NCI-H1930 (cell line): ENCODE measurements around the gene PLA2G4F.

Experiments used
- DNase-seq, 2 experiments: peaks; one replicate each; lab custom pipeline; 2025; lab: John Stamatoyannopoulos, UW

PLA2G4F gene, protein sequence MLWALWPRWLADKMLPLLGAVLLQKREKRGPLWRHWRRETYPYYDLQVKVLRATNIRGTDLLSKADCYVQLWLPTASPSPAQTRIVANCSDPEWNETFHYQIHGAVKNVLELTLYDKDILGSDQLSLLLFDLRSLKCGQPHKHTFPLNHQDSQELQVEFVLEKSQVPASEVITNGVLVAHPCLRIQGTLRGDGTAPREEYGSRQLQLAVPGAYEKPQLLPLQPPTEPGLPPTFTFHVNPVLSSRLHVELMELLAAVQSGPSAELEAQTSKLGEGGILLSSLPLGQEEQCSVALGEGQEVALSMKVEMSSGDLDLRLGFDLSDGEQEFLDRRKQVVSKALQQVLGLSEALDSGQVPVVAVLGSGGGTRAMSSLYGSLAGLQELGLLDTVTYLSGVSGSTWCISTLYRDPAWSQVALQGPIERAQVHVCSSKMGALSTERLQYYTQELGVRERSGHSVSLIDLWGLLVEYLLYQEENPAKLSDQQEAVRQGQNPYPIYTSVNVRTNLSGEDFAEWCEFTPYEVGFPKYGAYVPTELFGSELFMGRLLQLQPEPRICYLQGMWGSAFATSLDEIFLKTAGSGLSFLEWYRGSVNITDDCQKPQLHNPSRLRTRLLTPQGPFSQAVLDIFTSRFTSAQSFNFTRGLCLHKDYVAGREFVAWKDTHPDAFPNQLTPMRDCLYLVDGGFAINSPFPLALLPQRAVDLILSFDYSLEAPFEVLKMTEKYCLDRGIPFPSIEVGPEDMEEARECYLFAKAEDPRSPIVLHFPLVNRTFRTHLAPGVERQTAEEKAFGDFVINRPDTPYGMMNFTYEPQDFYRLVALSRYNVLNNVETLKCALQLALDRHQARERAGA

DNA sequence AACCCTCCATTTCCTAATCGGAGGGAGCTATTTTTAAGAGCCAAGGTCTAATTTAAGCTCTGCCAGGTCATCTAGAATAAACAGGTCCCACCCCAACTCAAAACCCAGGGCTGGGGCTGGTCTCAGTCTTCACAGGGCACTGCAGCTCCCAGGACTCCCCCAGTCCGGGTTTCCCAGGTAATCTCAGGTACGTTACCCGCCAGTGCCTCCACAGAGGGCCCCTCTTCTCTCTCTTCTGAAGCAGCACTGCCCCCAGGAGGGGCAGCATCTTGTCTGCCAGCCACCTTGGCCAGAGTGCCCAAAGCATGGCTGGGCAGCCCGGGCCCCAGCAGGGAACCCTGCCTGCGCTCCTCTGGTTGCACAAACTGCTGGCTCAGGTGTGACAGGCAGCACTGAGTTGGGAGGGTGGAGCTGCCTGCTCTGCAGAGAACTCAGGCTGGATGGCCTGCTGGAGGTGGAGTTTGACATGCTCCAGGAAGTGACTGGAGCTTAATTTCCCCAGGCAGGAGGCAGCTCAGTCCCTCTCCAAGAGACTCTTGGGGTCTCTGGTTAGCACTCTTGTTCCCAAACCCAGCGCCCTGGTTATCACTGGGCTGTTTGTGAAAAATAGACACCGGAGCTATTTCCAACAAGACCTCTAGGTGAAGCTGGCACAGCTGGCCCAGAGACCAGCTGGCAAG is at the start of gene PLA2G4F:
TSS of gene PLA2G4F (minus strand) at position 394 of the 680 bp plus-strand sequence. CDS start at position 307, 87 bp downstream.
- DNase-seq, result no peak

DNA sequence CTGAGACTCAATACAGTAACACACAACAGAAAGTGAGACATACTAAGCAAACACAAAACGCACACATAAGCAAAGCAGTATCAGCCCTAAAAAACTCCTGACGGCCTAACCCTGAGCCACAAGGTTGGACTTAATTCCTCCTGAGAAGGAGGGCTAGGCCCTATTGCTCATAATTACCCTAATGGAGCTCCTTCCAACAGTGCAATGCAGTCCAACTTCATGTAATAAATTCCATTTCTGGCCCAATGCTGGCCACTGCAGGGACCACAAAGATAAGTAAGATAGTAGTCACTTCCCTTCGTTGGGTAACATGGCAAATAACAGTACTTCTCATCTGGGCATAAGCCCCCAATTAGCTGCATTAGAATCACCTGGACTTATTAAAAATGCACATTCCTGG is 47.5 kb upstream of the PLA2G4F start:
- no peak for DNase-seq

DNA sequence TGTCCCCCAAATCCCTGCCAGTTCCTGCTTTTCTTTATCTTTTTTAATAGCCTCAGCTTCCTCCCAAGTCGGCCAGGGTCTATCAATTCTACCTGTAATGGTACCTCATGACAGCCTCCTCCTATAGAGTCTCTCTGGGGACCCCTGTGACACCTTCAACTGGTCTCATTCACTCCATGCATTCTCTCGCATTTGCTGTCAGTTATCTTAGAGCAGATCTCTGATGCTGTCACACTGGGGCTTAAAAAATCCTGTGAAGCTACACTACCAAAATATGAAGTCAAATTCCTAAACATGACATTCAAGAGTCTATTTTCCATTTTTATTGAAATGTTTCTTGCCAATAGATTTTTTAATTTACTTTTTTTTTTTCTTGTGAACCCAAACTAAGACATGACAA is 46.2 kb upstream of the PLA2G4F start:
- no peak for DNase-seq

DNA sequence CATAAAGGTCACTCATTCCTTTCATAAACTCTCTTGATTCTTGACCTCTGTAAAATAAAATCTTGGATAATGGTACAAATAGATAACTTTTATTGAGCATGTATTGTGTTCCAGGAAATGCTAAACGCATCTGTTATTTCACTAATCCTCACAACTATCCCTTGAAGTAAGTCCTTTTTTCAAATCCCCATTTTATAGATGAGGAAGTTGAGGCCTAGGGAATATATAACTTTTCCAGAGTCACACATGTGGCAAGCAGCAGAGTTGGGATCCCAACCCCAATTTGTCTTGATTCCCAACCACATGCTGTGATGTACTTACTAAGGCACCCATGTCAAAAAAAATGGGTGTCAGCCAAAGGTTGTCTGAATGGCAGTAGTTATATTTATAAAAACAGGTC is 45.4 kb upstream of the PLA2G4F start:
- DNase-seq, result no peak

DNA sequence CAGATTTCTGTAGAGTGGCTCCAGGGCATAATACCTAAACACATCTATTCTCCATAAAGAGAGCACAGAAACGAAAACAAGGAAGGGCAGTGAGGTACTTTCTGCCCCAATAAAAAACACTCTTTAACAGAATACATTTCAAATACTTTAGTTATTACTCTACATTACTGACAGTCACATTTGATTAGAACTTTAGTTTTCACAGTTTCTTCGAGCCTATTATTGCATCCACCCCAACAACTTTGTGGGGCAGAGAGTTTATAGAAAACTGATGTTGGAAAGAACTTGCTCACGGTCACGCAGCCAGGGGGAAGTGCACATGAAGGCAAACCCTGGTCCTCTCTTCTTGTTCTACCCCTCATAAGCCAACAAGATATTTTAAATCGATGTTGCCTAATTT is 42.7 kb upstream of the PLA2G4F start:
- DNase-seq, result no peak

DNA sequence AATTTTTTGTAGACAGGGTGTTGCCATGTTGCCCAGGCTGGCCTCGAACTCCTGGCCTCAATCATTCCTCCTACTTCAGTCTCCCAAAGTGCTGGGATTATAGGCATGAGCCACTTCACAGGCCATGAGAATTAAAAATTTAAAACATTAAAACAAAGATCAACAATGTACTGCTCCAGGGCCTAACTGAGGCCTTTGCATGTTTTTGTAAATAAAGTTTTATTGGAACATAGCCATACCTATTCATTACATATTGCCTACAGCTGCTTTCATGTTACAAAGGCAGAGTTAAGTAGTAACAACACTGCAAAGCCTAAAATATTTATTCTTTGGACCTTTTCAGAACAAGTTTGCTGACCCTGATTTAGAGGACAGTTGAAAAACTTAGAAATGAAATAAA is 42.1 kb upstream of the PLA2G4F start:
- DNase-seq, result no peak

DNA sequence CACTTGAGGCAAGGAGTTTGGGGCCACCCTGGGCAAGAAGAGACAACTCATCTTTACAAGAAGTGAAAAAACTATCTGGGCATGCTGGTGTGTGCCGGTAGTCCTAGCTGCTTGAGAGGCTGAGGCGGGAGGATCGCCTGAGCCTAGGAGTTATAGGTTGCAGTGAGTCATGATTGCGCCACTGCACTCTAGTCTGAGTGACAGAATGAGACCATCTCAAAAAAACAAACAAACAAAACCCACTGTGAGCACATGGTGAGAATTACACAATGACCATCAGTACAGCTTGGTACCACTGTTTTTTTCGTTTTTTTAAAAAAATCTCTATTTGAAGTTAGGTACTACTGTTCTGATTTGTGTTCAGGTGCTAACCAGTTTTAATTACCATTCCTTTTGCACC is 38.1 kb upstream of the PLA2G4F start:
- no peak for DNase-seq

DNA sequence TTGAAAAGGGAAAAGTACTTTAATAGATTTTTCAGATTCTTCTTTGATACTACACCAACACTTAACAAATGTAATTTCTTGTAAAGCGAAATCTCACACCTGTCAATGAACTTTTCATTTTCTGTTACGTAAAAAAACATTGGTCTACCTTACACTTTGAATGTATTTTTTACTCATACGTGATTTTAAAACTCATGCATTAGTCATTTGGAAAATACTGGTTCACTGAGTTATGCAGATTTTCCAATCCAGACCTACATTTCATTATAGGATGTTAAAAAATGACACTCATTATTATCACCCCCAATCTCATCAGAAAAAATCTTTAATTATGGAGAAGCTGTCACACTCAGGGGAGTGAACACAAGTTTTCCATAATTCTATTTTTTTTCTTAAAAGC is 36.9 kb upstream of the PLA2G4F start:
- DNase-seq, result no peak

DNA sequence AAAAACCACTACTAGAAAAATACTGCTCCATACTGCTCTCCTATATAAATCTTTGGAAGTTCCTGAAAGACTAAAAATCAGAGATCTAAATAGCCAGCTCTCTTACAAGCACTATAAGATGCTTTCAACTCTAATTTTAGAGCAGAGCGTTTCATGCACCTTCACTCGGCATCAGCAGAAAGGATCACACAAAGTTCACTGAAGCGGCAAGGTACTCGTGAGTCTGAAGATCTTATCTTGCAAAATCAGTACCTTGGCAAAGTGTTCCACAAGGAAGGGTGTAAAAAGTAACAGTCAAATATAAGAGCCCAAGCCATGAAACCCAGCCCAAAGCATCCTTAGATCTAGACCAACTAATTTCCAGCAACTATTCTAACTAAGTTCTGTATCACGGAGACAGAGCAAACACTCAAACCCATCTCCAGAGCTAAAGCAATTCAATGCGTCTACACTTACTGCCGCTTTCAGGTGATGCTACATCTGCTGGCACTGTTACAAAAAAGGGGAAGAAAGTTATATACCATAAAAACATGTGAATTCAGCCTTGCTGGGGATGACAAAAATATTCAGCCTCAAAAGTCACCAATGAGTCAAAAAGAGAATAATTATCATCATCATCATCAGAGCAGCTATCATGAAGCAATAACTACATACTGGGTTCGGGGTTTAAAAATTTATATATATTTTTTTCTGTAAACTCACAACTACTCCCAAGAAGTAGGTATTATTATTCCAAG is 35.3 kb upstream of the PLA2G4F start:
- no peak for DNase-seq

DNA sequence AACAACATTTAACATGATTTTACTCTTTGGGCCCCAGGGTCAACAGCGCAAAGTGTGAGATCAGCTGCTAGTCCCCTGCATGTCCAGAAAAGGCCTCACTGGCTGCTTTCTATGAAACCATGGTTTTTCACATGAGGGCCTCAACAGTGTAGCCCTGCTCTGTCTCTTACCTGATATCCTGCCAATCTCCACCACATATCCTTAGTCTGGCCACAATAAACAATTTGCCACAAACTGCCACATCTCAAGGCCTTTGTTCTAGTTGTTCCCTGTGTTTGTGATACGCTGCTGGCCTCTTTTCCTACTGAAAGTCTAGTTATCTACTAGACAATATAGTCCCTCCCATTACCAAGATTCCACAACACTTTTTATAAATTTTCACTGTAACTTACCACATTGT is 33.9 kb upstream of the PLA2G4F start:
- DNase-seq, result no peak

DNA sequence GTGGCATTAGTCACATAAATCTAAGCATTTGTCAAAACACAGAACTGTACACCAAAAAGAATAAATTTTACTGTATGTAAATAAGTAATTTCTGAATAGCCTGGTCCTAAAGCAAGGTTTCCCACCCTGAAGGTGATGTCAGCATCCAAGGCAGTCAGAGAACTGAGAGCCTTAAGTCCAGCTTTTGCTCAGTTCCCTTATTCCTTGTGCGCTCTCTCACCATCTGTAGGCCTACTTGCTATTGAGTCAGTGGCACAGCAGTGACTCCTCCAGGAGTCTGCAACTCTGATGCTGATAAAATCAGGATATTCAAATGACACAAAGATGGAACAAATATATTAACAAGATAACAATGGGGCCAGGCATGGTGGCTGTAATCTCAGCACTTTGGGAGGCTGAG is 29.4 kb upstream of the PLA2G4F start:
- no peak for DNase-seq

DNA sequence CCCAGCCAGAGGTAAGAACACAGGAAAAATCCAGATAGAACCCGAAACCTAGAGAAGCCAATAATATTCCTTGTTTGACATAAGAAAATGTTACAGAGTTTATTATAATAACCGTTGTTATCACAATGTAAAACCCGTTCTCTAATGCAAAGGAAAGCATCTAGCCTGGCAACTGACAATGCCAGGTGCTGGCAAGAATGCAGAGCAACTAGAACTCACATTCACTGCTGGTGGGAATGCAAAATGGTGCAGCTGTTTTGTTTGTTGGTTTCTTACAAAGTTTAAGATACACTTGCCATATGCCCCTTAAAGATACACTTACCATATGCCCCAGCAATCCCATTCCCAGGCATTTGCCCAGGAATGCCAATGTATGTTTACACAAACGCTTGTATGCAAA is 28.3 kb upstream of the PLA2G4F start:
- DNase-seq, result no peak

DNA sequence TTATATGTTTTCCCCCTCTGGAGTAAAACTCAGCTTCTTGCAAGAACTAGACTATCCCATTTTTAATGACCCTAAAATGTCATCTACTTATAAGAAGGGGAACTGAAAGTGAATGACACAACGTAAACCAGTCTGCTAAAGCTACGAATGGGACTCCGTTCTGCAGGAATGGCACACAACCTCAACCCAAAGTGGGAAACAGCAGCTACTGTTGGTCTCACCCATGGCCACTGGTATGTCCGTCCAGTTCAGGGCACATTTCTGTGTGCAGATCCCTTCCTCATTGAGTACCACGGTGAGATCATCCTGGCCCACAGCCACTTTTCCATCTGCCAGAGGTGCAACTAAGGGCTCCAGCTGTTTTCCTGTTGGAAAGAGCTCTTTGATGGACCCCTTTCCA is 27.9 kb upstream of the PLA2G4F start:
- no peak for DNase-seq

DNA sequence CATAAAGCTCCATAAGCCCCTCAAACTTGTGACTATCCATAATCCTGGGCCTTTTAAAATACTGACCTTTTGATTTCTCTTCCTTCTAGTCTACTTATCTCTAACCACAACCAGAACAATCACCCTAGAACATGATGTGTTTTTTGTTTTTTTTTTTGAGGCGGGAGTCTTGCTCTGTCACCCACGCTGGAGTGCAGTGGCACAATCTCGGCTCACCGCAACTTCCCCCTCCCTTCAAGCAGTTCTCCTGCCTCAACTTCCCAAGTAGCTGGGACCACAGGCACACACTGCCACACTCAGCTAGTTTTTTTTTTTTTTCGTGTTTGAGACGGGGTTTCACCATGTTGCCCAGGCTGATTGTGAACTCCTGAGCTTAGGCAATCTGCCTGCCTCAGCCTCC is 26.5 kb upstream of the PLA2G4F start:
- no peak for DNase-seq

DNA sequence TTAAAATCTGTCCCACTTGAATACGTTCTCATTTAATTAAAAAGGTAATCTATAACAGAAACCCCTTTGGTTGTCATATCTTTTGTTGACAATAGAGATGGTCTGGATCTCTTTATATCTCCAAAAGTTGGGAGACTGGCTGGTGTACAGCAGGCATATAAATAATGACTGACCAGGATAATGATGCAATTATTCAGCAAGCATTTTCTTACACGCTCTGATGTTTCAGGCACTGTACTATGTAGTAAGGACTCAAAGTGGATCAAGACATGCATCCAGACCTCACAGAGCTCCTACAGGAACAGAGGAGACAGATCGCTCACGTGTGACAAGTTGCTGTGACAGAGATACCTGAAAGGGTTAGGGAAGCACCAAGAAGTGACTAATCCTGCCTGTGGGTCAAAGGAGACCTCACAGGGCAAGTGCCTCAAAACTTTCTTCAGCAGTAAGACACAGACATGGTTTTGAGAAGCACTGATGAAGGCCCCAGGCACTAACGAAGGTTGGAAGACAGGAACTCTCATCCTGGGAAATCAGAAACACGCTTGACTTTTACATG is 26.0 kb upstream of the PLA2G4F start:
- DNase-seq, result no peak

DNA sequence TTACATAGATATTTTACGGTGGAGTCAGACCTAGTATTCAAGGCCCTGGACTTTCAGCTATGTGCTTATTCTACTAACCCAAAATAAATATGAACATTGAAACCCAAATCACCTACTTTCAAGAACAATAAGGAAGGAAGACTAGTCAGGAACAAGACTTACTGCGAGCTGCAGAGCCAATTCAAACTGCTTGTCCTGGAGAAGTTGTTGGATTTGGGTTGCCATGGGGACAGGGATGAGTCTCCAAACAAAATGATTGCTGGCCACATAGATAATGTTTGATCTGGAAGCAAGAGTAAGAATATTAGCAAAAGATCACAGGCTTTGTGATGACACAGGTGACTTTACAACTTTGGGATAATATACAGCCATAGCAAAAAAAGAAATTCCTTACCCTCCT is 21.6 kb upstream of the PLA2G4F start:
- DNase-seq, result no peak

DNA sequence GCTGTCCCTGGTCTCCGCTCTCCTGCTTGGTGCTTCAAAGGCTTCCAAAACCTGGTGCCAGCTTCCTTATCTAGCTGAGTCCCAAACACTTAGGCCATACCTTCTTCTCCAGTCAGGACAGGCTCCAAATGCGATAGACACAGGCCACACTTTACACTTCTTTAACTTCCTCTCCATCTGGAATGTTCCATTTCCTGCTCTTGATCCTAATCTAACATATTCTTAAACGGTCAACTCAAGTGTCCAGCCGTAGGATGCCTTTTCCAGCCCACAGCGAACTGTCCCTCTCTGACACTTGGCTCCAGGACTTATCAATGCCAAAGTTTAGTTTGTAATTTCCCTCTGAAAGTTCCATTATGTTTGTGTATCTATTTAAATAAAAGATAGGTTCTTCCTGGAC is 19.2 kb upstream of the PLA2G4F start:
- DNase-seq, result no peak

DNA sequence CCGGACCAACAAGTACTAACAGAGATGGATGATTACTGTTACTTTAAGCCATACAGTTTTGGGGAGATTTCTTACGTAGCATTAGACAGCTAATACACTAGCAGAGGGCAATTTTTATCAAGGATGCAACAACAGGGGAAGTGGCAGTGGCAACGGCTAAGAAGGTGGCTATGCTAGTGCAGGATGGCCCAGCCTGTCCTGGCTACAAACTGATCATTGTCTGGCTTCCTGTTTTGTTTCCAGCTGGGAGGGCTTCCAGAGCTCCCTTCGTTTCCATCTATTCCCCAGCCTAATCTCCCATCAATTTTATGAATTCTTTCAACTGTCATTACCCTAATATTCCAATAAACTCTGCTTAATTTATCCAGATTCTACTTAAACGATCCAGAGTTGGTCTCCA is 16.0 kb upstream of the PLA2G4F start:
- DNase-seq, result no peak

DNA sequence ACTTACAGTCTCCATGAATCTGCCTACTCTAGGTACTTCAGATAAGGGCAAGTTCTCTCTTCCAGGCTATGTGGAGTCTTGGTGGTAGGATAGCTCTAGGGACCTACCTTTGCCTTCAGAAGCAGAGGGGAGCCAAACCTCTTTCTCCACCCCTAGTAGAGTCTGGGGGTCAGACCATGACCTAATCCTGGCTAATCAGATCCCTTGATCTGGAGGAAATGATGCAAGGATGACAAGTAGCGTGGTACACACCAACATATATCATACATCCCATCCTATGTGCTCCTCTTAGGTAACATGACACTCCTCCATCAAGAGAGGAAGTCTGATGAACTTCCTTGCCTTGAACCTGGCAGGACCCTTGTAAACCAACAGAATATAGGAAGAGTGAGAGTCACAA is 15.4 kb upstream of the PLA2G4F start:
- DNase-seq, result no peak

DNA sequence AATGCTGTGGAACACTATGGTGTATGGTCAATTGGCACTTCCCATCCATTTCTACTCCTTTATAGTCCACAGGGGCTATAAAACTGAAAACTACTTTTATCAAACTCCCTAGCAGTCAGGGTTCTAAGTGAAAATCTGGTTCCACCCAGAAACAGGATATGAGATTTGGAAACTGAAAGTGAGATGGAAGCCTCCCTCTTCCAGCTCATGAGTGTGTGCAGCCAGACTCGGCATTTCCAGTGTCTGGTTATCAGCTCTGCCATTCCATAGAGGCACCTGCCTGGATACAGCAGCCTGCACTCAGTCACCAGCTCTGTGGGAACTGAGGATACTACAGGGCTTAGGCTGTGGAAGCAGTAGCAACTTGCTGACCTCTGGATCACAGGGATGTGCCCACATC is 14.7 kb upstream of the PLA2G4F start:
- DNase-seq, result no peak

DNA sequence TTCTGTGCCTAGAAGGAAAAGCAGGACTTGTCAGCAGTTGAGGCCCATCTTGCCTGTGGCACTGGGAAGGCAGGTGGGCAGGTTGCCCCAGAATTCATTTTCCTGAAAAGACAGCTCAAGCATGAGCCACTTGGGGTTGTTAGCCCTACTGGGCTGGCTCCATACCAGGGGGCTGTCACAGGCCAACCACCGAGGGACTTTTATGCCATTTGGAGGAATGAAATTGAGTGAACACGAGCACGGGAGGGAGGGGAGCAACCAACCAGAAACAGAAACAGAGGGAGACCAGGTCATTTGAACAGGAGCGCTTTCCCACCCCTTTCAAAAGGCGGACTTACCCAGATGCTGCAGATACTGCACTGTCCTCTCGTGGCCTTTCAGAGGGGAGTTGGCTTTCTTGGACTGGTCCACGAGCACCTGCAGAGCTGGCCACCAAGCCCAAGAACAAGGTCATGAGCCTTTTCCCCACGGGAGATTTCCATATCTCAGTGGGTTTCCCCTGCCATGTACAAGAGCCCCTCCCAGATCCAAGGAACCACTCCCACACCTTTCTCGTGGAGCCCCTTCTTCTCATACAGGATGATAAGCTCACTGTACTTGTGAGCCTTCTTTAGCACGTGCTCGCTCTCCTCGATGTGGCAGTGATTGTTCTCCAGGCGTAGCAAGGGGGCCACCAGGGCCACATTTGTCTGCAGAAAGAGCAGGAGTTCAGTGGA is 9.9 kb upstream of the PLA2G4F start:
- DNase-seq, result no peak
